Neural progenitor cell (in vitro differentiated cells): ENCODE measurements around the gene WWOX. TPM values are rescaled to one million over a fixed set of nuclear protein-coding genes. Genes with fewer than 3 reads are reported as not detected.

Experiments
- DNase-seq: peaks from one replicate; pipeline ENCODE4 v3.0.0-alpha.2; 2016; ENCODE audit warnings: low spot score
- H2AFZ ChIP-seq: fragments of 200-600 bp; sonication (generic); replicated peaks from 2 replicates; pipeline ENCODE4 v1.6.1; 2016; ENCODE audit warnings: antibody characterized with exemption
- H3F3A ChIP-seq: fragments of 200-600 bp; sonication (generic); 2 replicates; pipeline ENCODE4 v1.6.1; 2016; ENCODE audit warnings: antibody characterized with exemption, low read depth
- H3K27ac ChIP-seq: fragments of 200-600 bp; sonication (generic); 2 replicates; pipeline ENCODE4 v1.5.1; 2016; ENCODE audit warnings: mild to moderate bottlenecking
- H3K27me3 ChIP-seq: fragments of 200-600 bp; sonication (generic); 2 replicates; pipeline ENCODE4 v1.6.1; 2016; ENCODE audit warnings: mild to moderate bottlenecking, moderate library complexity
- H3K36me3 ChIP-seq: fragments of 200-600 bp; sonication (generic); 2 replicates; pipeline ENCODE4 v1.5.1; 2016
- H3K4me1 ChIP-seq: fragments of 200-600 bp; sonication (generic); 2 replicates; pipeline ENCODE4 v1.6.1; 2016; ENCODE audit warnings: mixed run types
- H3K4me2 ChIP-seq: fragments of 200-600 bp; sonication (generic); 2 replicates; pipeline ENCODE4 v1.6.1; 2016
- H3K4me3 ChIP-seq: fragments of 200-600 bp; sonication (generic); 2 replicates; pipeline ENCODE4 v1.5.1; 2016
- H3K79me2 ChIP-seq: fragments of 200-600 bp; sonication (generic); 2 replicates; pipeline ENCODE4 v1.6.1; 2016; ENCODE audit warnings: low read depth
- H3K9ac ChIP-seq: fragments of 200-600 bp; sonication (generic); 2 replicates; pipeline ENCODE4 v1.6.1; 2016
- H3K9me3 ChIP-seq: fragments of 200-600 bp; sonication (generic); 2 replicates; pipeline ENCODE4 v1.5.1; 2016; ENCODE audit warnings: low read depth
- H4K20me1 ChIP-seq: fragments of 200-600 bp; sonication (generic); 2 replicates; pipeline ENCODE4 v1.6.1; 2016; ENCODE audit warnings: low read depth
- H3K27ac Mint-ChIP-seq: 3 replicates; pipeline ENCODE4 v1.8.0; 2021; ENCODE audit warnings: mixed read lengths
- H3K27me3 Mint-ChIP-seq: 2 replicates; pipeline ENCODE4 v1.8.0; 2022; ENCODE audit warnings: low read depth, mild to moderate bottlenecking, inconsistent platforms, moderate library complexity, mixed read lengths; ENCODE audit not compliant: insufficient read depth
- H3K36me3 Mint-ChIP-seq: 3 replicates; pipeline ENCODE4 v1.8.0; 2021; ENCODE audit warnings: mixed read lengths
- H3K4me1 Mint-ChIP-seq: 3 replicates; pipeline ENCODE4 v1.8.0; 2021; ENCODE audit warnings: mixed read lengths
- H3K4me3 Mint-ChIP-seq: 3 replicates; pipeline ENCODE4 v1.8.0; 2021; ENCODE audit warnings: mild to moderate bottlenecking, moderate library complexity, mixed read lengths
- H3K9me3 Mint-ChIP-seq: 3 replicates; pipeline ENCODE4 v1.8.0; 2020; ENCODE audit warnings: mixed read lengths
- EZH2 ChIP-seq: fragments of 200-600 bp; sonication (generic); IDR thresholded peaks from 2 replicates; pipeline ENCODE4 v1.6.1; 2017; ENCODE audit warnings: antibody characterized with exemption, mild to moderate bottlenecking, moderate library complexity
- EZH2phosphoT487 ChIP-seq: fragments of 200-600 bp; sonication (generic); IDR thresholded peaks from 2 replicates; pipeline ENCODE4 v1.6.1; 2017; ENCODE audit warnings: antibody characterized with exemption
- total RNA-seq: library from RNA; depleted of rRNA; stranded (reverse); fragments of >200 nt; gene quantifications from 2 replicates; pipeline ENCODE4 v1.2.3, GENCODE V29; 2015; ENCODE audit warnings: low replicate concordance
- TF ChIP-seq, protein P1 (sequence below): fragments of 200-600 bp; sonication (generic); IDR thresholded peaks from 2 replicates; pipeline ENCODE4 v1.5.1; 2017; ENCODE audit warnings: antibody characterized with exemption, mild to moderate bottlenecking

The WWOX gene
- total RNA-seq, 1 donor from 2014 or later = 63.7 TPM

DNA sequence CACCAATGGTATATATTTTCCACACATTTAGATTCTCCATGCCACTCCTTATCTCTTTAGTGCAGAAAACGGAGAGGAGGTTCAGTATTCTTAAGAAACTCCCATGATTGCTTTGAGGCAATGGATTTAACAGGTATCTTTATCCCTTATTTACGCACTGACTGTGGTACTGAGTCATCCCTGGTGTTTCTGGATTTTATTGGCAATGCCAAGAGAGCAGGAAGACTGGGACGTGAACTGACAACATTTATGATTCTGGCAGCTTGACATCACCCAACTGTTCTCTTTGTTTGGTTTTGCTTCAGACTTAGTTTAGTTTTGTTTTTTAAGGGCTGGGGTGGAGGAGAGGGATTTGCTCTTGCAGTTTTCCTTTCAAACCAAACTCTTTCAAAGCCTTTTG lies 131.4 kb downstream of the WWOX start:
- Histone ChIP-seq H2AFZ (no peak overlapping the region), H3K4me2 (no peak overlapping the region), H3K9me3 (no peaks in the 10 kb centered on the region), H3K79me2 (no peaks in the 10 kb centered on the region), H3K4me1 (peaks cover 7% of the 10 kb centered on the region), H3F3A (no peaks in the 10 kb centered on the region), H3K27ac (no peak overlapping the region), H4K20me1 (no peaks in the 10 kb centered on the region), H3K4me3 (no peak overlapping the region), H3K9ac (no peak overlapping the region), H3K27me3 (no peaks in the 10 kb centered on the region), H3K36me3 (no peaks in the 10 kb centered on the region)
- Mint-ChIP-seq H3K4me3 (no peak overlapping the region), H3K27ac (no peak overlapping the region), H3K36me3 (no peaks in the 10 kb centered on the region), H3K27me3 (no peaks in the 10 kb centered on the region), H3K4me1 (peaks cover 2% of the 10 kb centered on the region), H3K9me3 (no peaks in the 10 kb centered on the region)
- no peak for DNase-seq
- TF ChIP-seq, protein P1, sequence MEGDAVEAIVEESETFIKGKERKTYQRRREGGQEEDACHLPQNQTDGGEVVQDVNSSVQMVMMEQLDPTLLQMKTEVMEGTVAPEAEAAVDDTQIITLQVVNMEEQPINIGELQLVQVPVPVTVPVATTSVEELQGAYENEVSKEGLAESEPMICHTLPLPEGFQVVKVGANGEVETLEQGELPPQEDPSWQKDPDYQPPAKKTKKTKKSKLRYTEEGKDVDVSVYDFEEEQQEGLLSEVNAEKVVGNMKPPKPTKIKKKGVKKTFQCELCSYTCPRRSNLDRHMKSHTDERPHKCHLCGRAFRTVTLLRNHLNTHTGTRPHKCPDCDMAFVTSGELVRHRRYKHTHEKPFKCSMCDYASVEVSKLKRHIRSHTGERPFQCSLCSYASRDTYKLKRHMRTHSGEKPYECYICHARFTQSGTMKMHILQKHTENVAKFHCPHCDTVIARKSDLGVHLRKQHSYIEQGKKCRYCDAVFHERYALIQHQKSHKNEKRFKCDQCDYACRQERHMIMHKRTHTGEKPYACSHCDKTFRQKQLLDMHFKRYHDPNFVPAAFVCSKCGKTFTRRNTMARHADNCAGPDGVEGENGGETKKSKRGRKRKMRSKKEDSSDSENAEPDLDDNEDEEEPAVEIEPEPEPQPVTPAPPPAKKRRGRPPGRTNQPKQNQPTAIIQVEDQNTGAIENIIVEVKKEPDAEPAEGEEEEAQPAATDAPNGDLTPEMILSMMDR = no peak
- TF ChIP-seq EZH2 = no peak
- no peak for TF ChIP-seq EZH2phosphoT487

DNA sequence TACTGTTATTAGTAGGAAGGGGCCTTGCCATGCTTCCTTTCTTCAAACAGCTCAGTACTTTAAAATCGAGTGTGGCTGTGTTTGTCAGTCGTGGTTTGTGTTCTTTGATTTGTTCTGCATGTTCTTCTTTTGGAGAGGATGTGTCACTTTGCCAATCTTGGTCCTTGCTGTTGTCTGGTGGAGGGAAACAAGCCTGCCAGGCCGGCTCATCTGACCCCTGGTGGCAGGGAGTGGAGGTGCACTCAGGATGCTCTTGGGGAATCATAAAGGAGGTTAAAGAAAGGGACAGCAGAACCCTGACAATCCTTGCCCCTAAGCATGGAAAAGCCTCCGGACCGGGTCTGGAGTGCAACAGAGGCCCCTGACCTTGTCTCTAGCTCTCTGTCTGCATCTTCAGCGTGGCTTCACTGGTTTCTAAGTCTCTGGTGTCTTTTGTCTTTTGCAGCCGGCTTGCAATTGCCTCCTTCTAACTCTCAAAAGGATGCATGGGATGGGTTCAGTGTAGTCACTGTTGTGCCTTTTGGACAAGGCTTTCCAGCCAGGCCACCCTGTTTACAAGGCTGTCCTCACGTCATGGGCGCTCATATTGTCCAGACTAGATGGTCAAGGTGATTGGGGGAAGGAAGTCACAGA lies 135.8 kb downstream of the WWOX start:
- peak; percentile 80 for DNase-seq
- Mint-ChIP-seq H3K27ac (no peak overlapping the region), H3K27me3 (peaks cover 4% of the 10 kb centered on the region), H3K9me3 (no peaks in the 10 kb centered on the region), H3K4me3 (no peak overlapping the region), H3K4me1 (peaks cover 2% of the 10 kb centered on the region), H3K36me3 (peaks cover 2% of the 10 kb centered on the region)
- H3K36me3 ChIP-seq = no peaks in the 10 kb centered on the region
- no peak overlapping the region for H3K4me3 ChIP-seq
- H3K4me2 ChIP-seq = no peak overlapping the region
- H3K27ac ChIP-seq = no peak overlapping the region
- peaks cover 7% of the 10 kb centered on the region for H3K4me1 ChIP-seq
- TF ChIP-seq EZH2 (no peak), EZH2phosphoT487 (no peak)
- TF ChIP-seq, protein P1 = peak; percentile 87
- H3K9me3 ChIP-seq = no peaks in the 10 kb centered on the region
- no peaks in the 10 kb centered on the region for H3K27me3 ChIP-seq
- no peaks in the 10 kb centered on the region for H4K20me1 ChIP-seq
- no peaks in the 10 kb centered on the region for H3F3A ChIP-seq
- H2AFZ ChIP-seq = no peak overlapping the region
- H3K9ac ChIP-seq = no peak overlapping the region
- H3K79me2 ChIP-seq = no peaks in the 10 kb centered on the region

DNA sequence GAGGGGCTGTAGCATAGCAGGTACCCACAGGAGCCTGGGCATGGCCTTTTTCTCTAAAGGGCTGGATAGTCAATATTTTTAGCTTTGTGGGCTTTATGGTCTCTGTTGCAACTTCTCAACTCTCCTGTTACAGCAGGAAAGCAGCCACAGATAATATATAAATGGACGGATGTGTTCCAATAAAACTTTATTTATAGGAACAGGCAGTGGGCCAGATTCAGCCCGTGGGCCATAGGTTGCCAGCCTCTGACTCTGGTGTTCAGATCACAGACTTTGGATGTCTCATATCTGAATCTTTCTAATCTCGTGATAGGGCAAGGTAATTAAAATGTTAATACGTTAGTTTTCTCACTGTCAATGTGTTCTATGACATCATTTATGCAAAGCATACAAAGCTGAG lies 136.4 kb downstream of the WWOX start:
- no peak for DNase-seq
- Histone ChIP-seq H4K20me1 (no peaks in the 10 kb centered on the region), H3K9ac (no peak overlapping the region), H3K9me3 (no peaks in the 10 kb centered on the region), H3K79me2 (no peaks in the 10 kb centered on the region), H3K4me3 (no peak overlapping the region), H2AFZ (no peak overlapping the region), H3K36me3 (no peaks in the 10 kb centered on the region), H3K27ac (no peak overlapping the region), H3F3A (no peaks in the 10 kb centered on the region), H3K4me1 (peaks cover 6% of the 10 kb centered on the region), H3K4me2 (no peak overlapping the region), H3K27me3 (no peaks in the 10 kb centered on the region)
- no peak overlapping the region for H3K4me3 Mint-ChIP-seq
- H3K27ac Mint-ChIP-seq = no peak overlapping the region
- H3K27me3 Mint-ChIP-seq = peaks cover 4% of the 10 kb centered on the region
- H3K36me3 Mint-ChIP-seq = peaks cover 2% of the 10 kb centered on the region
- TF ChIP-seq, protein P1 = no peak
- no peak for TF ChIP-seq EZH2
- TF ChIP-seq EZH2phosphoT487 = no peak
- H3K9me3 Mint-ChIP-seq = no peaks in the 10 kb centered on the region
- H3K4me1 Mint-ChIP-seq = peaks cover 2% of the 10 kb centered on the region
